GM10266 (cell line): ENCODE results near the gene APMAP.
"Not testable (repeated sequence)": the region's sequence is repeated elsewhere in the genome, so short reads cannot be mapped to it uniquely, and the experiment has no call there.

Source experiments
- DNase-seq: peaks from one replicate; pipeline ENCODE4 v3.0.0; 2012; ENCODE audit errors: extremely low spot score
- TF ChIP-seq, protein P1 (sequence below): IDR thresholded peaks from 2 replicates; pipeline ENCODE4 v1.5.1; 2012; ENCODE audit warnings: mild to moderate bottlenecking, low read depth; ENCODE audit not compliant: control insufficient read depth, insufficient read depth; ENCODE audit errors: missing control alignments

The APMAP gene

GRCh38 chr20:24934101-24934661 lies 58.4 kb downstream of the APMAP start:
- DNase-seq: no peak
- TF ChIP-seq, protein P1, sequence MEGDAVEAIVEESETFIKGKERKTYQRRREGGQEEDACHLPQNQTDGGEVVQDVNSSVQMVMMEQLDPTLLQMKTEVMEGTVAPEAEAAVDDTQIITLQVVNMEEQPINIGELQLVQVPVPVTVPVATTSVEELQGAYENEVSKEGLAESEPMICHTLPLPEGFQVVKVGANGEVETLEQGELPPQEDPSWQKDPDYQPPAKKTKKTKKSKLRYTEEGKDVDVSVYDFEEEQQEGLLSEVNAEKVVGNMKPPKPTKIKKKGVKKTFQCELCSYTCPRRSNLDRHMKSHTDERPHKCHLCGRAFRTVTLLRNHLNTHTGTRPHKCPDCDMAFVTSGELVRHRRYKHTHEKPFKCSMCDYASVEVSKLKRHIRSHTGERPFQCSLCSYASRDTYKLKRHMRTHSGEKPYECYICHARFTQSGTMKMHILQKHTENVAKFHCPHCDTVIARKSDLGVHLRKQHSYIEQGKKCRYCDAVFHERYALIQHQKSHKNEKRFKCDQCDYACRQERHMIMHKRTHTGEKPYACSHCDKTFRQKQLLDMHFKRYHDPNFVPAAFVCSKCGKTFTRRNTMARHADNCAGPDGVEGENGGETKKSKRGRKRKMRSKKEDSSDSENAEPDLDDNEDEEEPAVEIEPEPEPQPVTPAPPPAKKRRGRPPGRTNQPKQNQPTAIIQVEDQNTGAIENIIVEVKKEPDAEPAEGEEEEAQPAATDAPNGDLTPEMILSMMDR: no peak

- TF ChIP-seq, protein P1: no peak
- no peak for DNase-seq
Observed at GRCh38 chr20:24933266-24933908, 59.2 kb downstream of the APMAP start.

DNA sequence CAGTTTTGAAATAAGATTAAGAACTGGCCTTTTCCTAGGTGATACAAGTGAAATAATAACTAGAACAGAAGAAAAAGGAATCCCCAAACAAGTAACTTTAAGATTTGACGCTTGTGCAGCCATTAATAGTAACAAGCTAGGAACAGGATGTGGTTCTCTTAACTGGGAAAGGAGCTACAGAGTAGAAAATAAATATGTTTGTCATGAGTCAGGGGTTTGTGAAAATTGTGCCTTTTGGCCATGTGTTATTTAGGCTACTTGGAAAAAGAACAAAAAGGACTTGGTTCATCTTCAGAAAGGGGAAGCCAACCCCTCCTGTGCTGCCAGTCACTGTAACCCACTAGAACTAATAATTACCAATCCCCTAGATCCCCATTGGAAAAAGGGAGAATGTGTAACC lies 60.7 kb downstream of the APMAP start:
- not testable (repeated sequence) for DNase-seq

DNA sequence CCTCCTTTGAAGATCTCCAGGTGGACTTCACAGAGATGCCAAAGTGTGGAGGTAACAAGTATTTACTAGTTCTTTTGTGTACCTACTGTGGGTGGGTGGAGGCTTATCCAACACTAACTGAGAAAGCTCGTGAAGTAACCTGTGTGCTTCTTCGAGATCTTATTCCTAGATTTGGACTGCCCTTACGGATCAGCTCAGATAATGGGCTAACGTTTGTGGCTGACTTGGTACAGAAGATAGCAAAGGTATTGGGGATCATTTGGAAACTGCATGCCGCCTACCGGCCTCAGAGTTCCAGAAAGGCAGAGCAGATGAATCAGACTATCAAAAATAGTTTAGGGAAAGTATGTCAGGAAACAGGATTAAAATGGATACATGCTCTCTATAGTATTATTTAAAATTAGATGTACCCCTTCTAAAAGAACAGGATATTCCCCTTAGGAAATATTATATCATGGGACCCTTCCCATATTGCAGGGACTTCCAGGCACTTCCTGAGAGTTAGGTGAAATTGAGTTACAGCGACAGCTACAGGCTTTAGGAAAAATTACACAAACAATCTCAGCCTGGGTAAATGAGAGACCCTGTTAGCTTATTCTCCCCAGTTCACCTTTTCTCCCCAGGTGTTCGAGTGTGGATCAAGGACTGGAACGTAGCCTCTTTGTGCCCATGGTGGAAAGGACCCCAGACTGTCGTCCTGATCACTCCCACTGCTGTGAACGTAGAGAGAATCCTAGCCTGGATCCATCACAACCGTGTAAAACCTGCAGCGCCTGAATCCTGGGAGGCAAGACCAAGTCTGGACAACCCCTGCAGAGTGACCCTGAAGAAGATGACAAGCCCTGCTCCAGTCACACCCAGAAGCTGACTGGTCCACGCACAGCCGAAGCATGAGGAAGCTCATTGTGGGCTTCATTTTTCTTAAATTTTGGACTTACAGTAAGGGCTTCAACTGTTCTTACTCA lies 61.5 kb downstream of the APMAP start:
- TF ChIP-seq, protein P1: peak; percentile 34
- DNase-seq: not testable (repeated sequence)

DNA sequence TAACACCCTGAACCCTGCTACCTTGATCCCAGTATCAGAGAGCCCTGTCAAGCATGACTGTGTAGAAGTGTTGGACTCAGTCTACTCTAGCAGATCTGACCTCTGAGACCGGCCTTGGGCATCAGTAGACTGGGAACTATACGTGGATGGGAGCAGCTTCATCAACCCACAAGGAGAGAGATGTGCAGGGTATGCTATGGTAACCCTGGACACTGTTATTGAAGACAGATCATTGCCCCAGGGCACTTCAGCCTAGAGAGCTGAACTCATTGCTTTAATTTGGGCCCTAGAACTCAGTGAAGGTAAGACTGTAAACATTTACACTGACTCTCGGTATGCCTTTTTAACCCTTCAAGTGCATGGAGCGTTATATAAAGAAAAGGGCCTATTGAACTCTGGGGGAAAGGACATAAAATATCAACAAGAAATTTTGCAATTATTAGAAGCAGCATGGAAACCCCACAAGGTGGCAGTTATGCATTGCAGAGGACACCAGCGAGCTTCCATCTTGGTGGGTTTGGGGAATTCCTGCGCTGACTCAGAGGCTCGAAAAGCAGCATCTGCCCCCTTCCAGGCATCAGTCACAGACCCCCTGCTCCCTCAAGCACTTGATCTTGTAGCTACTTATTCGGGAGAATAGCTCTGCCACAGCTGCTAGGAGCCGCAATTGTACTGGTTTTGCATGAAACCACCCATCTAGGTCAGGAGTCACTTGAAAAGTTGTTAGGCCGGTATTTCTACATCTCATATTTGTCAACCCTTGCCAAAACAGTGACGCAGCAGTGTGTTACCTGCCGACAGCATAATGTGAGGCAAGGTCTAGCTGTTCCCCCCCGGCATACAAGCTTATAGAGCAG lies 62.5 kb downstream of the APMAP start:
- not testable (repeated sequence) for DNase-seq

DNA sequence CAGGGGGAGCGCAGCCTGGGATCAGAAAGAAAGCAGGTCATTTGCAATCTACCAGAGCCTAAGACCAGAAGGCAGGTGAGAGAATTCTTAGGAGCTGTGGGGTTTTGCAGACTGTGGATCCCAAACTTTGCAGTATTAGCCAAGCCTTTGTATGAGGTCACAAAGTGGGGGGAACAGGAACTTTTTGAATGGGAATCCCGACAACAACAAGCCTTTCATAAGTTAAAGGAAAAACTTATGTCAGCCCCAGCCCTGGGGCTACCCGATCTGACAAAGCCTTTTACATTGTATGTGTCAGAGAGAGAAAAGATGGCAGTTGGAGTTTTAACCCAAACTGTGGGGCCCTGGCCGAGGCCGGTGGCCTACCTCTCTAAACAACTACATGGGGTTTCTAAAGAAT lies 63.3 kb downstream of the APMAP start:
- not testable (repeated sequence) for DNase-seq

GRCh38 chr20:24920706-24921105 lies 71.8 kb downstream of the APMAP start:
- not testable (repeated sequence) for DNase-seq

GRCh38 chr20:24919665-24920064 lies 72.9 kb downstream of the APMAP start:
- not testable (repeated sequence) for DNase-seq

DNA sequence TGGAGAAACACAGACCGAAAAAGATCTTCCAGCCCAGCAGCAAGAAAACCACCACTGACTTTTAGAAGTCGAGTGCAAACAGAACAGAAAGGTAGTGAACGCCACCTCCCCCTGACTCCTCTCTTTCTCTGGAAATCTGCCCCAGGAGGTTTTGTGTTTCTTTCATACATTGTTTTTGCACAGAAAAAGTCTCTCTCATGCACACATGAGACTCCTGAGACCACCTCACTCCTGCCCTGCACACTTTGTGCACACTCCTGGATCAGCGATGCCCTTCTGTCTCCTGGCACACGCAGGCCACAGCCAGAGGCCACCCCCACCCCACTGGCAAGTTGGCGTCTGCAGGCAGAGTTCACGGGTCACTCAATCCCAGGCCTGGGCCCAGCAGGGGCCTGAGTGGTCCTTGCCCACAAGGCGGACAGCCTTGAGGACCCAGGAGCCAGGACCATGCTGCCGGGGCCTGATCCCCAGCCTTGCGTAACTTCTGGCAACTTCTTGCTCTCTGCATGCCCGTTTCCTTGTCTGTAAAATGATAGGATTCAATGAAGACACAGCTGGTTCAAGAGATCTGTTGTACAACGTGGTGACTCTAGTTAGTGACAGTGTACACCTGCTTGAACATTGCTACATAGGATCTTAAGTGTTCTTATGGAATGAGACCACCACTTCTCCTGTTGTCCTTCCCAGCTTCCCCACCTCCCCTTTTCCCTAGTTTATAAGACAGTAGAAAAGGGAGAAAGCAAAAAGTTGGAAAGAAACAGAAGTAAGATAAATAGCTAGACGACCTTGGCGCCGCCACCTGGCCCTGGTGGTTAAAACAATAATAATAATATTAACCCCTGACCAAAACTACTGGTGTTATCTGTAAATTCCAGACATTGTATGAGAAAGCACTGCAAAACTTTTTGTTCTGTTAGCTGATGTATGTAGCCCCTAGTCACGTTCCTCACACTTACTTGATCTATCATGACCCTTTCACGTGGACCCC lies 73.7 kb downstream of the APMAP start:
- DNase-seq: no peak
- TF ChIP-seq, protein P1: peak; percentile 13
